ENCODE data around the gene DAGLA.

Gene DAGLA

GRCh38 chr11:61720597-61720996 is 40.4 kb downstream of the DAGLA start:
- H3K4me2 ChIP-seq (ENCODE audit: low read length), result no peak overlapping the region
- H3K9me2 ChIP-seq (ENCODE audit: low read depth, low read length), result no peaks in the 10 kb centered on the region
- H3K27ac ChIP-seq (ENCODE audit: low read depth, low read length, poor library complexity, severe bottlenecking), result no peak overlapping the region
- no peaks in the 10 kb centered on the region for H3K9me3 ChIP-seq (ENCODE audit: low read length)
- H3K9ac ChIP-seq (ENCODE audit: low read length), result no peak overlapping the region
- H3K4me3 ChIP-seq (ENCODE audit: low read depth, low read length, poor library complexity, severe bottlenecking), result no peak overlapping the region
- H4K20me1 ChIP-seq (ENCODE audit: insufficient read depth, low read length), result no peaks in the 10 kb centered on the region
- no peaks in the 10 kb centered on the region for H3F3A ChIP-seq (ENCODE audit: insufficient read depth, low read length)
- H3K4me1 ChIP-seq (ENCODE audit: insufficient read depth, low read length, severe bottlenecking), result no peaks in the 10 kb centered on the region
- H3K79me2 ChIP-seq (ENCODE audit: insufficient read depth, low read length), result no peaks in the 10 kb centered on the region
- no peak overlapping the region for H2AFZ ChIP-seq (ENCODE audit: low read length)
- no peaks in the 10 kb centered on the region for H3K36me3 ChIP-seq (ENCODE audit: insufficient read depth, low read length)
- no peaks in the 10 kb centered on the region for H3K27me3 ChIP-seq (ENCODE audit: insufficient read depth, low read length)
- no peak for TF ChIP-seq EZH2 (IDR thresholded peaks at IDR 0.05; ENCODE audit: borderline replicate concordance, low read length)
- TF ChIP-seq, protein P1, sequence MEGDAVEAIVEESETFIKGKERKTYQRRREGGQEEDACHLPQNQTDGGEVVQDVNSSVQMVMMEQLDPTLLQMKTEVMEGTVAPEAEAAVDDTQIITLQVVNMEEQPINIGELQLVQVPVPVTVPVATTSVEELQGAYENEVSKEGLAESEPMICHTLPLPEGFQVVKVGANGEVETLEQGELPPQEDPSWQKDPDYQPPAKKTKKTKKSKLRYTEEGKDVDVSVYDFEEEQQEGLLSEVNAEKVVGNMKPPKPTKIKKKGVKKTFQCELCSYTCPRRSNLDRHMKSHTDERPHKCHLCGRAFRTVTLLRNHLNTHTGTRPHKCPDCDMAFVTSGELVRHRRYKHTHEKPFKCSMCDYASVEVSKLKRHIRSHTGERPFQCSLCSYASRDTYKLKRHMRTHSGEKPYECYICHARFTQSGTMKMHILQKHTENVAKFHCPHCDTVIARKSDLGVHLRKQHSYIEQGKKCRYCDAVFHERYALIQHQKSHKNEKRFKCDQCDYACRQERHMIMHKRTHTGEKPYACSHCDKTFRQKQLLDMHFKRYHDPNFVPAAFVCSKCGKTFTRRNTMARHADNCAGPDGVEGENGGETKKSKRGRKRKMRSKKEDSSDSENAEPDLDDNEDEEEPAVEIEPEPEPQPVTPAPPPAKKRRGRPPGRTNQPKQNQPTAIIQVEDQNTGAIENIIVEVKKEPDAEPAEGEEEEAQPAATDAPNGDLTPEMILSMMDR (IDR thresholded peaks at IDR 0.05; ENCODE audit: low read length), result no peak

DNA sequence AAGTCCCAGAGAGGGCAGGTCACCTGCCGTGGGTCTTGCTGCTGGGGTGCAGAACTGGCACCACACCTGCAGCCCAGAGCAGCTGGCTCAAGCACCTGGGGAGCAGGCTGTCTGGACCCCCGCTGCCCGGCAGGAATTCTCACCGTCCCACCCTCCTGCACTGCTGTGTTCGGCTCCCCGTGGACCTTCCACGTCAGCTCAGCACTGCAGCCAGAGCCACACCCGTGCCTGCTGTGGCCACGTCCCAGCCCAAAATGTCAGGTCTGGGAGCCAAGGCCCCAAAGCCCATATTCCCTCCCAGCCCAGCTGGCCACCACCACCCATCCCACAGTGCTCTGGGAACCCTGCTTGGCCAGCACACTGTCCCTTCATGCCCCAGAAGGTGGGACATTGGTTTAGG is 44.2 kb downstream of the DAGLA start:
- Histone ChIP-seq H3K4me3 (ENCODE audit: low read depth, low read length, poor library complexity, severe bottlenecking) (no peak overlapping the region), H3K9ac (ENCODE audit: low read length) (no peak overlapping the region), H3K9me3 (ENCODE audit: low read length) (no peaks in the 10 kb centered on the region), H2AFZ (ENCODE audit: low read length) (no peak overlapping the region), H3K4me2 (ENCODE audit: low read length) (no peak overlapping the region), H3K36me3 (ENCODE audit: insufficient read depth, low read length) (no peaks in the 10 kb centered on the region), H3K79me2 (ENCODE audit: insufficient read depth, low read length) (no peaks in the 10 kb centered on the region), H3K4me1 (ENCODE audit: insufficient read depth, low read length, severe bottlenecking) (no peaks in the 10 kb centered on the region), H3K9me2 (ENCODE audit: low read depth, low read length) (no peaks in the 10 kb centered on the region), H3K27ac (ENCODE audit: low read depth, low read length, poor library complexity, severe bottlenecking) (no peak overlapping the region), H3K27me3 (ENCODE audit: insufficient read depth, low read length) (no peaks in the 10 kb centered on the region), H3F3A (ENCODE audit: insufficient read depth, low read length) (no peaks in the 10 kb centered on the region), H4K20me1 (ENCODE audit: insufficient read depth, low read length) (no peaks in the 10 kb centered on the region)
- TF ChIP-seq, protein P1 (IDR thresholded peaks at IDR 0.05; ENCODE audit: low read length), result no peak
- no peak for TF ChIP-seq EZH2 (IDR thresholded peaks at IDR 0.05; ENCODE audit: borderline replicate concordance, low read length)

GRCh38 chr11:61725781-61726231 is 45.6 kb downstream of the DAGLA start:
- H3K9me3 ChIP-seq (ENCODE audit: low read length), result no peaks in the 10 kb centered on the region
- H4K20me1 ChIP-seq (ENCODE audit: insufficient read depth, low read length), result no peaks in the 10 kb centered on the region
- no peak overlapping the region for H2AFZ ChIP-seq (ENCODE audit: low read length)
- no peak for TF ChIP-seq EZH2 (IDR thresholded peaks at IDR 0.05; ENCODE audit: borderline replicate concordance, low read length)
- TF ChIP-seq, protein P1 (IDR thresholded peaks at IDR 0.05; ENCODE audit: low read length), result no peak
- no peaks in the 10 kb centered on the region for H3K4me1 ChIP-seq (ENCODE audit: insufficient read depth, low read length, severe bottlenecking)
- no peak overlapping the region for H3K9ac ChIP-seq (ENCODE audit: low read length)
- no peak overlapping the region for H3K27ac ChIP-seq (ENCODE audit: low read depth, low read length, poor library complexity, severe bottlenecking)
- H3K4me2 ChIP-seq (ENCODE audit: low read length), result no peak overlapping the region
- no peaks in the 10 kb centered on the region for H3F3A ChIP-seq (ENCODE audit: insufficient read depth, low read length)
- no peaks in the 10 kb centered on the region for H3K27me3 ChIP-seq (ENCODE audit: insufficient read depth, low read length)
- H3K79me2 ChIP-seq (ENCODE audit: insufficient read depth, low read length), result no peaks in the 10 kb centered on the region
- H3K4me3 ChIP-seq (ENCODE audit: low read depth, low read length, poor library complexity, severe bottlenecking), result no peak overlapping the region
- no peaks in the 10 kb centered on the region for H3K36me3 ChIP-seq (ENCODE audit: insufficient read depth, low read length)
- H3K9me2 ChIP-seq (ENCODE audit: low read depth, low read length), result no peaks in the 10 kb centered on the region

Data from OCI-LY1 (cell line).